Small intestine (tissue), 7 donors: Measurements from ENCODE around the gene SLC45A1. TPM values are rescaled to one million over a fixed set of nuclear protein-coding genes. Genes with fewer than 3 reads are reported as not detected.
A peak's percentile ranks its signal among the peaks of the same experiment; 100 is the strongest.

ENCODE experiments used
- DNase-seq, 2 donors: peaks; one replicate each; pipeline versions ENCODE4 v3.0.0 to v3.0.0-alpha.2; 2013
- FAIRE-seq: peaks from 2 replicates; lab custom pipeline; 2012; peaks lifted over from hg19 to GRCh38; lab: Jason Lieb, UNC
- H3K27ac ChIP-seq, 3 donors: one replicate each; pipeline ENCODE4 v1.5.1; 2013; ENCODE audit warnings: low read length in 2 of 3, mild to moderate bottlenecking in 2 of 3, control low read depth in 1 of 3, inconsistent platforms in 1 of 3, low read depth in 1 of 3, moderate library complexity in 1 of 3
- H3K27me3 ChIP-seq, 3 donors: one replicate each; pipeline ENCODE4 v1.6.1; 2013; ENCODE audit warnings: low read length in 3 of 3, inconsistent platforms in 1 of 3; ENCODE audit not compliant: control insufficient read depth in 3 of 3, insufficient read depth in 3 of 3
- H3K36me3 ChIP-seq, 3 donors: one replicate each; pipeline ENCODE4 v1.6.1; 2013; ENCODE audit warnings: low read length in 3 of 3, inconsistent platforms in 1 of 3, low read depth in 1 of 3, mild to moderate bottlenecking in 1 of 3, moderate library complexity in 1 of 3; ENCODE audit not compliant: control insufficient read depth in 3 of 3, insufficient read depth in 2 of 3
- H3K4me1 ChIP-seq, 3 donors: one replicate each; pipeline ENCODE4 v1.6.1; 2013; ENCODE audit warnings: low read length in 2 of 3, inconsistent platforms in 1 of 3, low read depth in 1 of 3, mild to moderate bottlenecking in 1 of 3, moderate library complexity in 1 of 3; ENCODE audit not compliant: control insufficient read depth in 3 of 3, insufficient read depth in 2 of 3
- H3K4me3 ChIP-seq, 3 donors: one replicate each; pipeline ENCODE4 v1.5.1; 2013; ENCODE audit warnings: low read length in 3 of 3, control low read depth in 1 of 3, inconsistent platforms in 1 of 3, low read depth in 1 of 3, mild to moderate bottlenecking in 1 of 3, moderate library complexity in 1 of 3
- H3K9me3 ChIP-seq, 2 donors: one replicate each; pipeline ENCODE4 v1.6.1; 2013; ENCODE audit warnings: low read depth in 1 of 2, low read length in 1 of 2; ENCODE audit not compliant: control insufficient read depth in 2 of 2, insufficient read depth in 1 of 2
- WGBS, 3 donors: extraction: QIAGEN DNeasy Blood & Tissue Kit; methylation state at CpG; one replicate each; pipeline ENCODE4 v1.1.7; 2013; 5-methylcytosine and 5-hydroxymethylcytosine counted together
- polyA plus RNA-seq, 4 donors: library from polyadenylated mRNA; stranded (reverse) in 3 of 4; unstranded in 1 of 4; fragments of 200-250 nt in 3 of 4; fragments of 120-200 nt in 1 of 4; gene quantifications; one replicate each; pipeline versions ENCODE4 v1.2.1 to v1.2.3, GENCODE V29; 2013
- donor health status: healthy with polysubstance abuse.
- donor health status: control.
- donor health status: control.
- donor health status: Bipolar disorder and iron deficiency.
- donor health status: healthy.

SLC45A1 gene
- polyA plus RNA-seq, 4 donors, result 0.58 to 2.4 TPM; not detected in 2

GRCh38 chr1:8344893-8345507 lies 27.1 kb downstream of the SLC45A1 start:
- Histone ChIP-seq H3K9me3 (no peaks in the 10 kb centered on the region), H3K27ac (no peak overlapping the region), H3K4me3 (no peak overlapping the region), H3K27me3 (no peaks in the 10 kb centered on the region), H3K36me3 (no peaks in the 10 kb centered on the region), H3K4me1 (peaks cover 0 to 5% (median 0%) of the 10 kb centered on the region in 3 donors)
- no peak for FAIRE-seq
- WGBS, 3 donors, result 84 to 91% (median 87%) methylated on average over 10 of the region's 10 CpGs
- DNase-seq, result no peak

- Histone ChIP-seq H3K4me3 (no peak overlapping the region), H3K27ac (peak overlapping the region in 1 of 3 donors; percentile 53), H3K9me3 (no peaks in the 10 kb centered on the region), H3K27me3 (no peaks in the 10 kb centered on the region), H3K36me3 (peaks cover 0 to 4% (median 0%) of the 10 kb centered on the region in 3 donors), H3K4me1 (peaks cover 0 to 5% (median 0%) of the 10 kb centered on the region in 3 donors)
- DNase-seq (no peak), FAIRE-seq (no peak)
- 86 to 88% (median 87%) methylated on average over 17 to 18 of the region's 18 CpGs for WGBS, 3 donors
Observed at GRCh38 chr1:8345621-8346415, 27.9 kb downstream of the SLC45A1 start.

GRCh38 chr1:8347635-8348034 lies 29.7 kb downstream of the SLC45A1 start:
- Histone ChIP-seq H3K27ac (no peak overlapping the region), H3K36me3 (peaks cover 0 to 21% (median 0%) of the 10 kb centered on the region in 3 donors), H3K27me3 (no peaks in the 10 kb centered on the region), H3K4me1 (peaks cover 0 to 5% (median 0%) of the 10 kb centered on the region in 3 donors), H3K4me3 (no peak overlapping the region), H3K9me3 (no peaks in the 10 kb centered on the region)
- no peak for FAIRE-seq
- no peak for DNase-seq
- 68 to 81% (median 76%) methylated on average over 15 of the region's 15 CpGs for WGBS, 3 donors

- Histone ChIP-seq H3K4me1 (peaks cover 0 to under 1% (median 0%) of the 10 kb centered on the region in 3 donors), H3K36me3 (peaks cover 0 to 27% (median 0%) of the 10 kb centered on the region in 3 donors), H3K27me3 (no peaks in the 10 kb centered on the region), H3K9me3 (no peaks in the 10 kb centered on the region), H3K4me3 (no peak overlapping the region), H3K27ac (no peak overlapping the region)
- no peak for DNase-seq
- 63 to 85% (median 77%) methylated on average over 21 of the region's 21 CpGs for WGBS, 3 donors
- no peak for FAIRE-seq
Observed at GRCh38 chr1:8348047-8348776, 30.3 kb downstream of the SLC45A1 start.

- no peaks in the 10 kb centered on the region for H3K9me3 ChIP-seq
- no peak overlapping the region for H3K27ac ChIP-seq
- peaks cover 0 to 34% (median 0%) of the 10 kb centered on the region in 3 donors for H3K36me3 ChIP-seq
- WGBS, 3 donors, result 18 to 25% (median 19%) methylated on average over 19 to 21 of the region's 21 CpGs
- H3K27me3 ChIP-seq, result no peaks in the 10 kb centered on the region
- DNase-seq (peak; percentile 49 to 78), FAIRE-seq (no peak)
- H3K4me3 ChIP-seq, result no peak overlapping the region
- H3K4me1 ChIP-seq, result no peaks in the 10 kb centered on the region
Observed at GRCh38 chr1:8348777-8349472, 31.0 kb downstream of the SLC45A1 start.

GRCh38 chr1:8349473-8349865 lies 31.6 kb downstream of the SLC45A1 start:
- Histone ChIP-seq H3K27ac (no peak overlapping the region), H3K4me3 (no peak overlapping the region), H3K27me3 (no peaks in the 10 kb centered on the region), H3K9me3 (no peaks in the 10 kb centered on the region), H3K4me1 (no peaks in the 10 kb centered on the region), H3K36me3 (peaks cover under 1 to 39% (median under 1%) of the 10 kb centered on the region in 3 donors)
- DNase-seq (no peak), FAIRE-seq (no peak)
- WGBS, 3 donors, result 72 to 80% (median 74%) methylated on average over 9 of the region's 9 CpGs

GRCh38 chr1:8349961-8350360 lies 32.0 kb downstream of the SLC45A1 start:
- 53 to 67% (median 60%) methylated on average over 14 of the region's 14 CpGs for WGBS, 3 donors
- Histone ChIP-seq H3K27me3 (no peaks in the 10 kb centered on the region), H3K36me3 (peaks cover 3 to 43% (median 3%) of the 10 kb centered on the region in 3 donors), H3K4me1 (no peaks in the 10 kb centered on the region), H3K9me3 (no peaks in the 10 kb centered on the region), H3K4me3 (no peak overlapping the region), H3K27ac (no peak overlapping the region)
- DNase-seq, result no peak
- FAIRE-seq, result no peak
